Parathyroid adenoma (tissue), 2 donors: ENCODE results near the gene ARFGAP3.

Experiments used
- H2AFZ ChIP-seq: fragments of 300-600 bp; sonication (generic); one replicate; pipeline ENCODE4 v1.7.0; 2017; ENCODE audit warnings: antibody characterized with exemption, mild to moderate bottlenecking
- H3K27ac ChIP-seq: fragments of 300-600 bp; sonication (generic); one replicate; pipeline ENCODE4 v1.7.0; 2017
- H3K27me3 ChIP-seq: fragments of 300-600 bp; sonication (generic); one replicate; pipeline ENCODE4 v1.7.0; 2017; ENCODE audit warnings: low read length; ENCODE audit not compliant: control insufficient read depth, insufficient read depth
- H3K36me3 ChIP-seq: fragments of 300-600 bp; sonication (generic); one replicate; pipeline ENCODE4 v1.7.0; 2017; ENCODE audit warnings: low read length; ENCODE audit not compliant: control insufficient read depth, insufficient read depth
- H3K4me1 ChIP-seq: fragments of 300-600 bp; sonication (generic); one replicate; pipeline ENCODE4 v1.7.0; 2017; ENCODE audit warnings: control low read depth
- H3K4me2 ChIP-seq: fragments of 300-600 bp; sonication (generic); one replicate; pipeline ENCODE4 v1.7.0; 2017; ENCODE audit warnings: low read length
- H3K4me3 ChIP-seq: fragments of 300-600 bp; sonication (generic); one replicate; pipeline ENCODE4 v1.7.0; 2017; ENCODE audit warnings: low read depth, low read length
- H3K79me2 ChIP-seq: fragments of 300-600 bp; sonication (generic); one replicate; pipeline ENCODE4 v1.7.0; 2017; ENCODE audit warnings: control low read depth
- H3K9ac ChIP-seq: fragments of 300-600 bp; sonication (generic); one replicate; pipeline ENCODE4 v1.7.0; 2017; ENCODE audit warnings: mild to moderate bottlenecking
- H3K9me3 ChIP-seq: fragments of 300-600 bp; sonication (generic); one replicate; pipeline ENCODE4 v1.7.0; 2017; ENCODE audit warnings: low read length; ENCODE audit not compliant: control insufficient read depth
- TF ChIP-seq, protein P1 (sequence below): fragments of 300-600 bp; sonication (generic); IDR thresholded peaks from one replicate; pipeline ENCODE4 v1.7.0; 2017; ENCODE audit warnings: antibody characterized with exemption, mild to moderate bottlenecking
- donor health status: primary hyperparathyroidism.

The ARFGAP3 gene

GRCh38 chr22:42863349-42863961 is 6.4 kb upstream of the ARFGAP3 start:
- no peak overlapping the region for H3K4me3 ChIP-seq
- TF ChIP-seq, protein P1, sequence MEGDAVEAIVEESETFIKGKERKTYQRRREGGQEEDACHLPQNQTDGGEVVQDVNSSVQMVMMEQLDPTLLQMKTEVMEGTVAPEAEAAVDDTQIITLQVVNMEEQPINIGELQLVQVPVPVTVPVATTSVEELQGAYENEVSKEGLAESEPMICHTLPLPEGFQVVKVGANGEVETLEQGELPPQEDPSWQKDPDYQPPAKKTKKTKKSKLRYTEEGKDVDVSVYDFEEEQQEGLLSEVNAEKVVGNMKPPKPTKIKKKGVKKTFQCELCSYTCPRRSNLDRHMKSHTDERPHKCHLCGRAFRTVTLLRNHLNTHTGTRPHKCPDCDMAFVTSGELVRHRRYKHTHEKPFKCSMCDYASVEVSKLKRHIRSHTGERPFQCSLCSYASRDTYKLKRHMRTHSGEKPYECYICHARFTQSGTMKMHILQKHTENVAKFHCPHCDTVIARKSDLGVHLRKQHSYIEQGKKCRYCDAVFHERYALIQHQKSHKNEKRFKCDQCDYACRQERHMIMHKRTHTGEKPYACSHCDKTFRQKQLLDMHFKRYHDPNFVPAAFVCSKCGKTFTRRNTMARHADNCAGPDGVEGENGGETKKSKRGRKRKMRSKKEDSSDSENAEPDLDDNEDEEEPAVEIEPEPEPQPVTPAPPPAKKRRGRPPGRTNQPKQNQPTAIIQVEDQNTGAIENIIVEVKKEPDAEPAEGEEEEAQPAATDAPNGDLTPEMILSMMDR: no peak

GRCh38 chr22:42862045-42862734 is 5.1 kb upstream of the ARFGAP3 start:
- Histone ChIP-seq H3K4me3 (no peak overlapping the region), H3K27ac (no peak overlapping the region), H3K9ac (no peak overlapping the region), H3K27me3 (no peaks in the 10 kb centered on the region), H3K4me1 (no peaks in the 10 kb centered on the region), H3K4me2 (no peak overlapping the region), H3K9me3 (no peaks in the 10 kb centered on the region), H3K79me2 (no peaks in the 10 kb centered on the region), H2AFZ (no peak overlapping the region), H3K36me3 (no peaks in the 10 kb centered on the region)
- TF ChIP-seq, protein P1: no peak

More at GRCh38 chr22:42863349-42863961, 6.4 kb upstream of the ARFGAP3 start:
- no peaks in the 10 kb centered on the region for H3K36me3 ChIP-seq
- H3K9ac ChIP-seq: no peak overlapping the region
- no peaks in the 10 kb centered on the region for H3K9me3 ChIP-seq
- no peak overlapping the region for H2AFZ ChIP-seq
- no peak overlapping the region for H3K27ac ChIP-seq
- no peaks in the 10 kb centered on the region for H3K27me3 ChIP-seq
- H3K79me2 ChIP-seq: no peaks in the 10 kb centered on the region
- no peaks in the 10 kb centered on the region for H3K4me1 ChIP-seq
- no peak overlapping the region for H3K4me2 ChIP-seq

DNA sequence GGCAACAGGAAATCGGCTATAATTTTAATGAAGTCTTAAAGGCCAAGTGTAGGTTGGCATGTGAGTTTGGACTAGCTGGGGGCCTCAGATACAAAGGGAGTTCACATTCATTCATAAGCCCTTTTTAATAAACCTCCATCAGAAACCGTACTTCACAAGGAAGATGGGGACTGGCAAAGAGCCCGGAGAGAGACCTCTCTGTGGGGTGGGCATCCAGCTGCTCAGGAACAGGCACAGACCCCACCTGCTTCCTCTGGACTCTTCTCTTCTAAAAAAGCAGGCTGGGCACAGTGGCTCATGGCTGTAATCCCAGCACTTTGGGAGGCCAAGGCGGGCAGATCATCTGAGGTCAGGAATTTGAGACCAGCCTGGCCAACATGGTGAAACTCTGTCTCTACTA is 3.9 kb upstream of the ARFGAP3 start:
- H3K27ac ChIP-seq: no peak overlapping the region

DNA sequence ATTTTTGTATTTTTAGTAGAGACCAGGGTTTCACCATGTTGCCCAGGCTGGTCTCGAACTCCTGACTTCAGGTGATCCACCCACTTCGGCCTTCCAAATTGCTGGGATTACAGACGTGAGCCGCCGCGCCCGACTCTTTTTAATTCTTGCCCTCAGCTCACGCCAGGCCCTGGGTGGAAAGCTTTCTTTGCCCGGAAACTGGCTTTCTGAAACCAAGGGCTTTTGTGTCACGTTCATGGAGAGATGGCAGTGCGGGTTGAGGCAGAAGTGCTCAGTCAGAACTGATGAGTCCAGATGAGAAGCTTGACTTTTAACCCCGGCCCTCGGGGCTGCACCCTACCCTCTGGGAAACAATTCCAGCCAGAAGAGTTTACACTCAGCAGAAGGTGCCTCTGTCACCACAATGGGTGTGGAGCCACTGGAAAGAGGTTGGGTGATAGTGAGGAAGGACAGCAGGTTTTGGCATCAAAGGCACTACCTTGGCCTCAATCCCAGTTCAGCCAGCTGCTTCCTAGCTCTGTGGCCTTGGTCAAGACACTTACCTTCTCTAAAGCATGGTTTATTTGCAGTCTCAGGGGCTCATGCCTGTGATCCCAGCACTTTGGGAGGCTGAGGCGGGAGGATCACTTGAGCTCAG is 890 bp upstream of the ARFGAP3 start:
- Histone ChIP-seq H3K4me3 (no peak overlapping the region), H3K79me2 (peaks cover 9% of the 10 kb centered on the region), H3K27ac (no peak overlapping the region)

More for the DNA sequence above, 3.9 kb upstream of the ARFGAP3 start:
- no peak overlapping the region for H3K9ac ChIP-seq
- no peaks in the 10 kb centered on the region for H3K4me1 ChIP-seq
- H3K36me3 ChIP-seq: no peaks in the 10 kb centered on the region
- peaks cover 5% of the 10 kb centered on the region for H3K79me2 ChIP-seq
- TF ChIP-seq, protein P1: no peak
- no peaks in the 10 kb centered on the region for H3K27me3 ChIP-seq
- H3K4me3 ChIP-seq: no peak overlapping the region
- H2AFZ ChIP-seq: no peak overlapping the region
- H3K9me3 ChIP-seq: no peaks in the 10 kb centered on the region
- H3K4me2 ChIP-seq: no peak overlapping the region

More for the DNA sequence above, 890 bp upstream of the ARFGAP3 start:
- no peaks in the 10 kb centered on the region for H3K27me3 ChIP-seq
- H3K9ac ChIP-seq: no peak overlapping the region
- TF ChIP-seq, protein P1: no peak
- no peaks in the 10 kb centered on the region for H3K9me3 ChIP-seq
- peak overlapping the region; percentile 73 for H2AFZ ChIP-seq
- peak overlapping the region; percentile 69 for H3K4me2 ChIP-seq
- H3K4me1 ChIP-seq: no peaks in the 10 kb centered on the region
- no peaks in the 10 kb centered on the region for H3K36me3 ChIP-seq
